WI38 (cell line): ENCODE measurements around the gene PLPPR1.

ENCODE experiments used
- H3K4me3 ChIP-seq: 2 replicates; pipeline ENCODE4 v1.5.1; 2011; ENCODE audit warnings: low read depth, mild to moderate bottlenecking, control low read depth, low read length
- CTCF ChIP-seq: IDR thresholded peaks from 2 replicates; pipeline ENCODE4 v1.5.1; 2012; ENCODE audit warnings: low read depth, mild to moderate bottlenecking, control low read depth, low read length

Gene PLPPR1

GRCh38 chr9:101362450-101362849 is 333.9 kb downstream of the PLPPR1 start:
- TF ChIP-seq CTCF: no peak
- no peak overlapping the region for H3K4me3 ChIP-seq

DNA sequence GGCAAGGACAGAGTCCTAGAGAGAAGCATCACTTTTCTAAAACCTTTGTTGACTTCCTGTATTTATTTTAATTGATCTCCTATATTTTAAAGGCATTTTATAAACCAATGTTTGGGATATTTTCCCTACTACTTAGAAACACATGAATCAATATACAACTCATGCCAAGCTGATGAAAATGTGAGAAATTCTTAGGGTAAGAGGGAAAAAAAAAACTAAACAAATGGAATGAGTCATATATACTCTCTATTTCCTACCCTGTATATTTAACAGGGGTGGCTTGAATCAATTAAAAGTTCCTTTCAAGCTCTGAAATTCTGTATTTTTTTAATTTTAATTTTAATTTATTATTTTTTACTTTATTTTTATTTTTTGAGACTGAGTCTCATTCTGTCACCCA is 336.7 kb downstream of the PLPPR1 start:
- H3K4me3 ChIP-seq: no peak overlapping the region
- no peak for TF ChIP-seq CTCF

GRCh38 chr9:101366038-101366756 is 337.7 kb downstream of the PLPPR1 start:
- no peak overlapping the region for H3K4me3 ChIP-seq
- no peak for TF ChIP-seq CTCF

DNA sequence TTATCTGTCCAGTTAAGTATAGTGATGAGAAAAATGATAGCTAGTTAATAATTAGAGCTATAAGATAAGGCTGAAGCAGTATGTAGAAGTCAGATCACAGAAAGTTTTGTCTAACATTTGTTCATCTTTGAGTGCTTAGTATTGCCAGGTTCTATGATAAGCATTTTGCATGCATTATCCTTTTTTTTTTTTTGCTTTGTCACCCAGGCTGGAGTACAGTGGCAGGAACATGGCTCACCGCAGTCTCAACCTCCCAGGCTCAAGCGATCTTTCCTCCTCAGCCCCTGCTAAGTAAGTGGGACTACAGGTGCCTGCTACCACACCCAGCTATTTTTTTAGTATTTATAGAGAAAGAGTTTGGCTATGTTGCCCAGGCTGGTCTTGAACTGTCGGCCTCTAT is 338.8 kb downstream of the PLPPR1 start:
- TF ChIP-seq CTCF: no peak
- H3K4me3 ChIP-seq: no peak overlapping the region

DNA sequence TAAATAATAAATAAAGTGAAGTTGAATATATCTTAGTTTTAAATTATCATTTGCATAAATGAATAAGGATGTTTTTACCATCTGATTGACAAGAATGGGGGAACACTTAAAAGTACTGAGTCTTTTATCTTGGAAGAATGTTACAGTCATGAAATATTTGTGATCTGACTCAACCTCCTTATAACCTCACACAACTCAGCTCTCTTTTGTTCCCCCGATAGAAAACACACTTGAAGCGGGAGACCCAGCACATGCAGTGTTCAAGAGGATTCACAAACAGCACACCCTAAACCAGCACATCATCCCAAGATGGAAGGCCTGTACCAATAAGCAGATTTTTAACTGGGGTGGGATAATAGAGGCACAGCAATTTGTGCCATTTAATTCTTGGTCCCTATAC is 340.8 kb downstream of the PLPPR1 start:
- no peak overlapping the region for H3K4me3 ChIP-seq
- no peak for TF ChIP-seq CTCF

DNA sequence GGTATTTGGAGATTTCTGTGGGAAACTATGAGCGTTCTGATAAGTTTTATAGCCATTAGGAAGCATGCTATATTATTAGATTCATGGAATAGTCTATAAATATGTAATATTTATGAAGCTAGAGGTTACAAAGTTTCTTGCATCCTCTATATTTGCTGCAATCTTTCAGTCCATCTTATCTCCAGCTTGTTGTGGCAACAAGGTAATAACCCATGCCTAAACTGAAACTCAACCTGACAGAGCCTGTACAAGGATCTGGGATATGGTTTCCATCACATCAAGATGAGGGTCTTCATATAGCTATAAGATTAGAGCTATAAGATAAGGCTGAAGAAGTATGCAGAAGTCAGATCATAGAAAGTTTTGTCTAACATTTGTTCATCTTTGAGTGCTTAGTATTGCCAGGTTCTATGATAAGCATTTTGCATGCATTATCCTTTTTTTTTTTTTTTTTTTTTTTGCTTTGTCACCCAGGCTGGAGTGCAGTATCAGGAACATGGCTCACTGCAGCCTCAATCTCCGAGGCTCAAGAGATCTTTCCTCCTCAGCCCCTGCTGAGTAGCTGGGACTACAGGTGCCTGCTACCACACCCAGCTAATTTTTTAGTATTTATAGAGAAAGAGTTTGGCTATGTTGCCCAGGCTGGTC is 341.5 kb downstream of the PLPPR1 start:
- no peak overlapping the region for H3K4me3 ChIP-seq
- no peak for TF ChIP-seq CTCF

GRCh38 chr9:101371813-101372212 is 343.3 kb downstream of the PLPPR1 start:
- no peak for TF ChIP-seq CTCF
- no peak overlapping the region for H3K4me3 ChIP-seq
